Stimulated activated CD4-positive, alpha-beta T cell treated with anti-CD3 and anti-CD28 coated beads, TNF-alpha, amount 100 ng/mL, for 1 hour (primary cell): ENCODE results near the gene AUTS2.

Experiments used
- DNase-seq, 3 donors: peaks; one replicate each; pipeline ENCODE4 v3.0.0-alpha.2; 2020; ENCODE audit warnings: low read depth in 3 of 3, low spot score in 1 of 3

Gene AUTS2

DNA sequence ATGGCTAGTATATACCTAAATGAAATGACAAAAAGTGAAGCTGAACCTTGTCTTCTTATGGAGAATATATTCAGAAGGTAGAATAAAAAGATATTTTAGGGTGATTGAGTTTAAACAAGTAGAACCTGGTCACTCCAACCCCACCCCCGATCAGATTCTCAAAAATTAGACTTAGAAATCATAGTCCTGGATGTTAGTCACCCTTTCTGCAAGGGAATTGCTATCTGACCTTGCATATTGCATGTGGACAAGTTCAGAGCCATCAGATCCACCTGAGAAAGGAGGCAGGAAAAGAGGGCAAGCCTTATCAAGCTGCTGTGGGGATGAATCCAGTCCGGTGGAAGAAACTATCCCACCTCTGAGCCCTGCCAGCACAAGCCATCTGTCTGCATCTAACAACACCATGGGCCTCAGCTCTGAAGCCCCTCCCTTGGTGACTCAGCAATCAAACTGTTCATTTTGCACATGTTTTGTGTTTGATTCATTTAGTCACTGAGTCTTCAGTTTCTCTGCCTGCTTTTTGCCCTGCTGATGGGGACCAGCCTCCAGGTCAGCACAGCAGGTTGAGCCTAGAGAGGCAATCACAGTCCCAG lies 727.3 kb downstream of the AUTS2 start:
- no peak for DNase-seq

DNA sequence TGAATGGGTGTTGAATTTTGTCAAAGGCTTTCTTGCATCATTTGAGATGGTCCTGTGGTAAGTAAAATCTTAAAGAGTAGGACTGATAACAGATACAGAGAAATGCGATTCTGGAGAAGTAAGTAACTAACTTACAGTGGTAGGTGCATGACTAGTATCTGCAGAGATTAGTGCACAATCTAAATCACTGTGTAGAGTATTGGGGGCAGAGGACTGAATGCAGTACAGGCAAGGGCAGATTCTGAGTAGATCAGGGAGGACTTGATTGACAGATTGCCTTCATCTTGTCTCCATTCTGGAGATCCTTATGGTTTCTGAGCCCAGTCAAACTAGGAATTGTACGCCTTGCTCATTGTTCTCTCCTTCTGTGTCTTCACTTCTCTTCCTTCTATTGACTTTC lies 736.0 kb downstream of the AUTS2 start:
- DNase-seq, result no peak

DNA sequence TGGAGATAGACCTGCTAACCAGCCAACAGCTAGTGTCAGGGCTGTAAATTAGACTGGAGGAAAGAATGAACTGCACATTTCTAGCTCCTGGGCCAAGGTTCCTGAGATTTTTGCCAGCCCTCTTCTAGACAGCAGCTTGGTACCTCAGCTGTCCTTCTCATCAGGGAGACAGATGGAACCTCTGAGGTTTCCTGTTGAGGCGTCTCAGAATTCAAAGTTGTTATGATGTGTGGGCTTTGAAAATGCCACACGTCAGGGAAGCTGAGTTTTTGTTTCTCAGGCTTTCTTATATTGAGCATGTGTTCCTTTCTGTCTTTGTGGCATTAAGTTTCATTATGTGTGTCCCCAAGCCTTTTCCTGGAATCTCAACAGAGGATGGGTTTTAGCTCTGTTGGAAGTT lies 736.6 kb downstream of the AUTS2 start:
- no peak for DNase-seq

DNA sequence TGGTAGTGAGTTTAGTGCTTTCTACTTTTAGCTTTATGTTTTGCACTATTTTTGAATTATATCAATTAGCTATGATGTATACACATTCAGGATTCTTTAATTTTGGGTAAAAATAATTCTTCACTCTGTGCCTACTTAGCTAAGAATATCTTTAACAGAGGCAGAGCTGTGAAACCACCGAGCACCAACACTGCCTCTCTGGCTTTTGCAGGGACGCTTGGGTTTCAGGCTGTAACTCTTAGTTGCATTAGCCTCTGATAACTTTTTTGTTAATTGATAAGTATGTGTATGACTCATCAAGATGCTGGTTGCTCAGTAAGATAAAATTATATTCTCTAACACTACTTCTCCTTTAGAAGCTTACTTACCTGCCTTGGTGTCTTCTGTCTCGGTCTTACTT lies 738.3 kb downstream of the AUTS2 start:
- no peak for DNase-seq

DNA sequence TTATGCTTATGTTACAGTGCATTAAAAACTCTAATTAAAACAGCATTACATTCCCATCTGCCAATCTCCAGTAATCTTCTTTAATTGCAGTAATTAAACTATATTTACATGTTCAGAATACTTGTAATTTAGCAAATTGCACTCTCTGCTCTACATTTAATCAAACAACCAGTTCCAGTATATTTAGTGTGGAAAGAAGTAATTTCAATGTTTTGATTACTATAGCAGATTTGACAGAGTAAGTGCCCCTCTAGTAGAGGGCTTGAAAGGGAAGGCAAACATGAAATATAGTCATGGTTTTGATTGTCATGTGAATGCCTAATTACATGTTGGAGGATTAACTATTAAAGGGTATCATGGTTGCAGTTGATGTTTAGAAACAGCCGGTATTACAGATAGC lies 739.7 kb downstream of the AUTS2 start:
- DNase-seq, result no peak

DNA sequence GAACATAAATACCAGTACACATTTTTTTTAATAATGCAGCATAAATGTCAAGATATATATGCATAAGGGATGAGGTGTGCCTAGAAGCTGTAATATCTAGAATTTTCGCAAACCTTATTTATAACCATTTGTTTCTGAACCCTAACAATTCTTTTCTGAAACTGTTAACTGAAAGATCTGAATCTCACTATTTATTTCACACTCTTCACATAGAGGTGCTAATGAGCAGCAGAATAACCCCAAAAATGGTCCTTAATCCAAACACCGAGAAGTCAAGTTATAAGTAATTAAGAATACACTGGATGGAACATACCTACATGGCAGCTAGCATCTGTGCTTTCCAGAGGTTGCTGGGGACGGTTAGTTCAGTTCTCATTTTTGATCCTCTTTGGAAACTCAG lies 742.0 kb downstream of the AUTS2 start:
- DNase-seq, result no peak

DNA sequence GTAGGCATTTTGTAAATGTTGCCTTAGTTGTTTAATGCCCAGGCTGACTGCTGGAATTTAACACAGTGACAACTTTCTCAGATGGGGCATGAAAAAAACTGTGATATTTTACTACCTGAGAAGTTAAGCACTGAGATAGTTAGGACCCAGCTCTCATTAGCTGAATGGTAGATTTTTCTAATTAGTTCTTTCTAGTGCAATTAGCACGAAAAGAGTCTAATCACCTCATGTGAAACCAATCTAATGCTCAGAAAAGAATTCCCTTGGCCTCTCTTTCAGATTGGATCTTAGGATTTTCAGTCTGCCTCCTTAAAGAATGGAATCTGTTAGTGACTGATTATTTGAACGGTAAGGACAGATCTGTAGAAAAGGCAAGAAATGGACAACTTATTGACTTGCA lies 743.2 kb downstream of the AUTS2 start:
- no peak for DNase-seq

DNA sequence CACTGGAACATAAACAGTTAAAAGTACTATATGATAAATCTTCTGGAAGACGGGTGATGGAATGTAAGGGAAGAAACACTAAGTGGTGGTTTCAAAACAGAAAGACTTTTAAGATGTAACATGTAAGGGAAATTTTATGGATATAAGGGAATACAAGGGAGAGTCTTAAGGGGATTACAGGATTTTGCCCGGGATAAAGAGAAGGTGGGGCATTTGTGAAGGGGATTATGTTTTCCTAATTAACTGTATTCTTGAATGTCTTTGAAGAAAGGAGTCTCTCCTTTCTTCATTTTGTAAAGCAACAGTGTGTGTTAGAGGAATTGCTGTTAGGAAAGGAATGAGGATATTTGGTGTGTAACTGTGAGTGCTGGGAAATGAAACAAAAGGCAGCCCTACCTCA lies 745.2 kb downstream of the AUTS2 start:
- DNase-seq, result no peak

DNA sequence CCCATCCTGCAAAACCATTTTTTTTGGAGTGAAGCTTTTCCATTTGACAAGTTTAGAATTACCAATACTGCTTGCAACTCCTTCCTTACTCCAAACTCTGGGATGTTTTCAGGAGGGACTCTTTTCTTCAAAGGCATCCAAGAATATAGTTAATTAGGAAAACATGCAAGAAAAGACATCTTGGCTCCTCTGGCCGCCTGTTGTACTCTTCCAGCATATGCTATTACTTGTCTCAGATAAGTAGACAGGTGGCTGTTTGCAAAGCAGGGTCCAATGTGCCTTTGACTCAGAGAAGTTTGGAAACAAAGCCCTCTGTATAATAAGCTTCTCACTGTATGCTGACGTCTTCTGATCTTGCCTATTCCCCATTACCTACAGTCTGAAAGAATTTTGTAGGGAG lies 746.5 kb downstream of the AUTS2 start:
- no peak for DNase-seq

DNA sequence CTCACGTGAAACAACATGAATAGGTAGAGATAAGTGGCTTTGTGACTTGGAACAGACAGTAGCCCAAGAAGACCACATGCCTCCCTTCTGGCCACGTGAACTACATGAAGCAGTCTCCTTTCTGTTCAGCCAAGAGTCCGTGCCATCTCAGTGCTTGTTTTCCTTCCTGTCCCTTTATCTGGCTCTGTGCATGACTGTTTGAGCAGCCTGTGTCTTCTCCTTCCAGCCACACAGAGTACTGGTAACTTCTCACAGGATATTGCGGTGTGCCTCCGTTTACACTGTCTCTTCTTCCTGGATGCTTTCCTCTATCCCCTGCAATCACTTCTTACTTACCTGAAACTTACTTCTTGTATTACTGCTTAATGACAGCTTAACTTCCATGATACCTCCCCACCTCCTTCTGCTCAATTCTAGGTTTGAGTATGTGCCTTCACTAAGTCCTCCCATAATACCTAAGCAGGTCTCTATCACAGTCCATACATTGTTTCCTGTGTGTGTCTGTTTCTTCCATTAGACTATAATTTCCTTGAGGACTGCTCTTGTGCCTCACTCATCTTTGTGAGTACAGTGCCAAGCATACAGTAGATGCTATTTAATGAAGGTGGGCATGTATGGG lies 748.7 kb downstream of the AUTS2 start:
- no peak for DNase-seq

DNA sequence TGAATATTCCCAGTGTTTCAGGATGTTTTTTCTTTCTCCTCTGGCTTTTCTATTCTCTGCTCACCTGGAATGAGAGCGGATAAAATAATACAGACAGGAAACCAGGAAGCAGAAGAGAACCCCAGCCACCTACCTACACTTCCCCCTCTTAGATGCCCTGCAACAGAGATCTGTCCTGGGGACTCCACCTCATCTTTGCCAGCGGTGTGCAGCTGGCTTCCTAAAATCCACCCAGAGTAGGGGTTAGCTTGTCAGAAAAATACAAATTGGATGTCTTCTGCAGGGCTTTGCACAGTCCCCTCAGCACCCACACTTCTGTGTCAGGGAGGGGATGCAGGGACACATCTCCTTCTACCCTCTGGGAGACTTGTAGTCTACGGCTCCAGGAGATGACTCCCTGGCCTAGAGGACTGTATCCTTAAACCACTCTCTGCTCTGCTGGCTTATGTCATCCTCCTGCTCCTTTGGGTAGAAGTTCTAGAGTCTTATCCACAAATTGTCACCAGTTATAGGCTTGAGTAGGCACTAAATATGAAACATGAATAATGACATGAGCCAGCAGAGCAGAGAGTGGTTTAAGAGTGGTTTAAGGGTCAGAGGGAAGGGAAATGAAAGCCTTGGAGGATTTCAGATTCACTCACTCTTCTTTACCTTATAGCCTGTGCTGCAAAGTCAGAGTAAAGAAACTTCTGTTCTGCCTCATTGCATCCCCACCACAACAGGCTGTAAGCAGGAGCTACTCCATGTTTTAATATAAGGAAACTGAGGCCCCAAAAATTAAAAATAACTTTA lies 749.4 kb downstream of the AUTS2 start:
- no peak for DNase-seq

DNA sequence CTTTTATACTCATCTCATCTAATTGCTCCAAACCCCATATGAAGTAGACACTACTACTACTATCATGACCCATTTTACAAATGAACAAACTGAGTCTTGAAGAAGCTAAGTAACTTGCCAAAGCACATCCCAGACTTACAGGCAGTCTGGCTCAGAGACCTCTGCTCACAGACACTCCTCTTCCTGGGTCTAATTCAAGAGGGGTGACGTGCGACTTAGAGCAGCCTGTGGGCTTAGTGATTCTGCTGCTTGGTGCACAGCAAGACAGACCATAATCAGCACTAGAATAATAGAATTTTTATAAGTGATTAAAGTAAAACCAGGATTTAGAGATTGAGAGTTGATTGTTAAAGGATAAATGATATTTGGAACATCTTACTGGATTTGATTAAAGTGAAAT lies 750.8 kb downstream of the AUTS2 start:
- no peak for DNase-seq

DNA sequence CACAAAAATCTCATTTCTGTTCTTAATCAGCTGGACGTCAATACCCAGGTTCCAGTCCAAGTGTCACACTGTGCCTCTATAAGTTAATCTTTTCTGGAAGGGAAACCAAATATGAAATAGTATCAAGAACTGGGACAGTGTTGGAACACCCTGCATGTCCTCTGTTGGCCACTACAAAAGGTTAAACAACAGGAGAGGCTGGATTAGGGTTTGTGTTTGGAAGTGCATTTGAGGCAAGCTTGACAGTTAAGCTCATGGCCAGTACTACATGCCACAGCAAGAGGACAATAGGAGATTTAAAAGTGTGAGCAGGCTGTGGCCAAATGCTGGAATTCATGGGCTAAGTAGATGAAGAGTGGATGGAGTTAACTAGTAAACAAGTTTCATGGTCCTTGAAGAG lies 751.5 kb downstream of the AUTS2 start:
- no peak for DNase-seq

DNA sequence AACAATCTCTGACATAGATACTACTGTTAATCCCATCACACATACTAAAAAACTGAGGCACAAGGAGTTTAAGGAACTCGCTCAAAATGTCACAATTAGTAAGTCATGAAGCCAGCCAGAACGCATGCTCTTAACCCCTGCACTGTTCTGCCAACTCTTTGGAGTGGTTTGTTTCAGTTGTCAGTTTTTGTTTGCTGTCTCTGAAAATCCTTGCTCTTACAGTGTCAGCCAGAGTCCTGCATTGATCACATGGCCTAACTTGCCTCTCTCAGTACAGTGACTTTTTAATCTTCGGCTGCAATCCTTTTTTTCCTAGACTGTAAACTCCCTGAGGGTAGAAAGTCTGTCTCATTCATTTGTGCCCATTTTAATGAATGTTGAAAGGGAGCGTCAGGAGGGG lies 753.8 kb downstream of the AUTS2 start:
- DNase-seq, result no peak

DNA sequence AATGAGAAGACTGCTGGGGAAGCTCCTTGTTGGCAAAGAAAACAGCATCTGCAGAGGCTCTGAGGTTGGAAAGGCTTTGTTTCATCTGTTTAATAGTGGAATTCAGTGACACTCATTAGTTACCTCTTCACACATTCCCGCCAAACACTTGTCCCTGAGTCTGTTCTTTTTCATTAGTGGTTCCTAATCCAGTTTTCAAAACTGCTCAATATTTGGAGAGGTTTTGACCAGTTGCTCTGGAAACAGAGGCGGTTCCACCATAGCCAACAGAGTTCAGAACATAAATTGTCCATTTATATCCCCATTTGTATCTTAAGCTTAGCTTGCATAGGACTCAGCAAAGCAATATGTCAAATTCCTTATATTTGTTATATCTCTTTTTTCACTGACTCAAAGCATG lies 754.6 kb downstream of the AUTS2 start:
- no peak for DNase-seq

DNA sequence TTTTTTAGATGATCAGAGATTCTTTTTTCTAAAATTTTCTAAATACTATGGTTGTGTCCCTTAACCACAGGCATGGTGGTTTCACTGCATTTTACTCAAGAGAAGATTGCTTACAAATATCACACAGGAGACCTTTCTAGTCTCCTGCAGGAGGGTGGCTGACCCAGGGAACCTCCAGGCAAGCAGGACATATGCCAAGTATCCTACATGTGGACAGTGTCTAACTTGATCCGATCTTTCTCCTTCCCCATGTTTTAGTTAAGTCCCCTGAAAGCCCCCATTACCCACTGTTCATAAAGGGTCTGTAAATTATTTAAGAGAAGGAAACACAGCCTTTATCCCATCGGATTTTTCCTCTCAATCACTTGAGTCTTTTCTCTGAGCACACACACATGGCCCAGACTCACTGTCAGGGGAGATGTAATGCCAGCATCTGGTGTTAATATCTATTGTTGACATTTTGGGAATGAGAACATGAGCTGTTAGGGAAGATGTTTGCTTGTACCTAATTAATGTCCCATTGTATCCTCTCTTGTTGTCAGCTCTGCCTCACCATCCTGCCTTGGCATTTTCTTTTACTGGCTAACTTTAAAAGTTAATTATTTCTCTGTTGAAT lies 755.2 kb downstream of the AUTS2 start:
- DNase-seq, result no peak

DNA sequence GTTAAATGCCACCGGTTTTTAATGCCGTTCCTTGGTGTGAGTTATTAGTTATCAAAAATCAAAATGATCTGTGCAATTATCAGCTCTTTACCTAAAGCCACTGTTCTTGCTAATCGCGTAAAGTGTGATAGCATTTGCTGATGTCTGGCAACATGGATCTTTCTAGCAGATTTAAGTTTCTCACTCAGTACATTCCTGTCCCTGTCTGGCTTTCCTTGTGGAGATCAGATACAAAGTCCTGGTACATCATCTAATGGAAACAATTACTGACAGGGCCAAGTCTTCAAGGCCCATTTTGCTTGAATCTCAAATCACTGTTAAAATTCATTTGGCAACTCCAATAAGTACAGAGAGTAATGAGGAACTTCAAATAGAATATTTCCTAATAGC lies 755.7 kb downstream of the AUTS2 start:
- no peak for DNase-seq

DNA sequence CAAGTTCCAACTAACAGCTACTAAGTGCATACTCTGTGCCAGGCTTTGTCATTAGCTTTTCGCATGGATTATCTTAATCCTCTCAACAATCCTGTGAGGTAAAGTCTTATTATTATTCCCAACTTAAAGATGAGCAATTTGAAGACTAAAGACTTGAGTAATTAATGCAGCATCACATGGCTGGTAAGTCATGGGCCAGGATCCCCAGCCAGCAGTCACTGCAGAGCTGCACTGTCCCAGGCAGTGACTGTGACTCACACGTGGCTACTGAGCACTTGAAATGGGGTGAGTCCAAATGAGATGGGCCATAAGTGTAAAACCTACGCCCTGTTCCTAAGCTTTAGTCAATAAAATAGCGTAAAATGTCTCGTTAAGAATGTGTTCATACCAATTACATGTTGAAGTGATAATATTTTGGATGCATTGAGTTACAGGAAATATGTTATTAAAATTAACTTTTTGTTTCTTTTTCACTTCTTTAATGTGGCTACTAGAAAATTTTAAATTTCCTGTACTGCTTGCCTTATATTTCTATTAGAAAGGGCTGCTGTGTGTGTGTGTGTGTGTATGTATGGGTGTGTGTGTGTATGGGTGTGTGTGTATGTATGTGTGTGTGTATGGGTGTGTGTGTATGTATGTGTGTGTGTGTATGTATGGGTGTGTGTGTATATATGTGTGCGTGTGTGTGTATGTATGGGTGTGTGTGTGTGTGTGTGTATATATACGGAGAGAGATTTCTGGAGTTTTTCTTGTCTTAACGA lies 756.3 kb downstream of the AUTS2 start:
- no peak for DNase-seq

DNA sequence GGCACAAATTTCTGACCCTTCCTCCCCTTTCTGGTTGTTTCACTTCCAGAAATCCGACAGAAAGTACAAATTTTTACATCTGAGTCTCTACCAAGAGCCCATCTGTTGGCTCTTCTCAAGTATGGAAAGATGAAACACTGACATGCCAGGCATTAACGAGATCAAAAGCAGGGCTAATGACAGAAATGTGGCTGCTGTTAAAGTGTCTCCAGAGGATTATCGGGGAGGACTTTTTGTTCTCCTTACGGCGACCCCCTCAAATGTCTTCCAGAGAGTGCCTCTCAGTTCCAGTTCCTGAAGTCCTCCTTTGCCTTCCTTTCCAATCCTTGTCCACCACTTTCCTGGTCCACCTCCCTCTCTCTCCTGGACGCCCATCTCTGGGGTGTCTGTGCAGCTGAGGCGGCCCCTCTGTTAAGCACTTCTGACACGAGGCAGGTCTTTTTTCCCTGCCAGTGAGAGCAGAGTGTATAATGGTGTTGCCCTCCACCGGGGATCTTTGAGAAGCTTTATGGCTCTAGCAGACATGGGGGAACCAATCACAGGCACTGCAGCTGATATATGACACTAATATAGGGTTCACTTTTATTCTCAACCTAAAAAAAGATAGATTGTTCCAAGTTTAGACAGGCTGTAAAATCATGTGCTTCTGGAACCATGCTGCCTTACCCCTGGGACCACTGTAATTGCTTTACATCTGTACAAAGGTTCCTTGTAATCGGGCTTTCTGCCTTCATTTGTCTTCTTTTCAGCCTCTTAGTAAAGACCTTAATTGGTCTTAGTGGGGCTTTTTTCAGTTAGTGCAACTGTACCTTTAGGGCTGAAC lies 757.1 kb downstream of the AUTS2 start:
- DNase-seq, result no peak

DNA sequence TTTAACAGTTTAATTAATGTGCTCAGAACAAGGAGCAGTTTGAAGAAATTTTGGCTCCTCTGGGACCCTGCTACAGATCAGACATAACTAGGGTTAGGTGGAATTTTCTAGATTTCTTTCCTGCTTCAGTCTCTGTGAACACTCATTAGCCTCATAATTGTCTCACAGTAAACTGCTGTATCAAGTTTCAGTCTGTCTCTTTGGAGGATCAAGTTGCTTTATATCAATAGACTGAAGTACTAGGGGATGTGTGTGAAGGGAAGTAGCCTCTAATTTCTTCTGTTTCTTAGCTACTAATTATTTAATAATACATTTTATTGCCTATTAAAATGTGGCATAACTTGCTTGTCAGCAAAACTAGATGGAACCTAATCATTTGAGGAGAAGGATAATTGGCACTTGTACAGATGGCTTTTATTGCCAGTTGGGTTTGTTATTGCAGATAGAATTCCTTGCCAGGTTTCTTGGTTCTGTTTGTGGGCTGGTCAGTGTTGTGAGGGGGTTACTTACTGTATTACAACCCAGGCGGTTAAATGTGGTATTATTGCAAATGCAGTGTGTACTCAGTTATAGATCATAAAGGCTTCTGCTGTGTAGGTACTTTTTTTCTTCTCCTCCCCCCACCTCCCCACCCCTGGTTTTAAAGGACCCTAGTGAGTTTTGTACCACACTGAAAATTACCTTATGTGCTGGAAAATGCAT lies 758.0 kb downstream of the AUTS2 start:
- no peak for DNase-seq
